NCI-H2171 treated with DMSO at 0.1 percent for 48 hours (cell line): Measurements from ENCODE around the gene ADIPOQ.
A peak's percentile ranks its signal among the peaks of the same experiment; 100 is the strongest.
"Not testable (repeated sequence)": the region's sequence is repeated elsewhere in the genome, so short reads cannot be mapped to it uniquely, and the experiment has no call there.

Experiments used
- DNase-seq: peaks from one replicate; lab custom pipeline; 2025; lab: John Stamatoyannopoulos, UW

The ADIPOQ gene

DNA sequence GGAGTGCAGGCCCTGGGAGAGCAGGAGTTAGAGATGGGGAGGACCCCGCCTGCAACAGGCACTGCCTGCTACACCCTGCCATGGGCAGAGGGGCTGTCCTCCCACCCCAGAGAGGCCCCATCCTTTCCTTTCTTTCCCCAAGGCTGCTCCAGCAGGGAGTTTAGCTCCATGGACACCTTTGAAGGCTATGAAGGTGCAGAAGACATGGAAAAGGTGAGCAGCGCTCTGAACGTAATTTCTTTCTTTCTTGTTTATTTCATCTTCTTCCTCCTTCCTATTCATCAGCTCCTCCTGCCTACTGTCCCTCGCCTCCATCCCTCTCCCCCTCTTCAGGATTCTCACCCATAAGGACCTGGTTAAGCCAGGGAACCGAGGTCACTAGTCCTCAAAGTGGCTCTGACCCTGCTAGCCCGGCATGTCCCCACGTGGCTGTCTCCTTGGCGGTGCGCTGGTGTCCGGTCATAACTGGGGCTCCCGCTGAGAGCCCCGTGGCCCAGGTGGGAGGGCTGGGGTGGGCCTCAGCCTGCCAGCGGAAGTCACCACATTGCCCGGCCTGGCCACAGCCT is 16.0 kb upstream of the ADIPOQ start:
- no peak for DNase-seq

DNA sequence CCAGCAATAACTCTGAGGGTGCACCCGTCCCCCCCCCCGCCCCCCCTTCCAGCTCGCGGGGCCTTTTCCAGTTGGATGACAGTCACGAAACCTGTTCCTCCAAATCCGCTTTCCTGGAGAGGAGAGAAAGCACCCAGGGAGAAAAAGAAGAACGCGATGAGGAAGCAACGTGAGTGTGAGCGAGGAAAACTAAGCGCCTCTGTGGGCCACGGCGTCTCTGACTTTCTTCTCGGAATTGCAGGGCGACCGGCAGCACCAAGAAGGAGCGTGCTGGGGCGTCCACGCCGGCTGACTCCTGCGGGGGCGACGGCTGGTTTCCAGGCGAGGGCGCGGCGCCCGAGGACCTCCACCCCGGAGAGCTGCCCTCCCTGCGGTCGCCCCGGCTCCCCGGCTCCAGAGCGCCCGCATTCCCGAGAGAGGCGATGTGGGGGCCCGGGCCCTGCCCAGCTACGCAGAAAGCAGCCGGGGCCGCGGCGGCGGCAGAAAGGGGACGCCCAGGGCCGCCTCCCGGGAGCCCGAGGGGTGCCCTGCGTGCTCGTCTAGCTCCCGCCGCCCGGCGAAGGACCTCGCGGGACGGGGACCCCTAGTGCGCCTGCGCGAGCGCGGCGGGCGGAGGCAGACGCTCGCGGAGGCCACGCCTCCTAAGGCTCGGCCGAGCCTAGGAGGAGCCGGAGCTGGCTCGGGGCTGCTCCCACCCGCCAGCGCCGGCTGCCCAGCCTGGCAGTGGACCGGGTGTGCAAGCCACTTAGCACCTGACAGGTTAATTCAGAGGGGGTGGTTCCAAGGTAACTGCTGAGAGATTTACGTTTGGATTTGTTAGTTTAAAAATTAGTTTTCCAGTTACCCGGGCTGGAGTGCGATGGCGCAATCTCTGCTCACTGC is 15.3 kb upstream of the ADIPOQ start:
- peak; percentile 84 for DNase-seq

DNA sequence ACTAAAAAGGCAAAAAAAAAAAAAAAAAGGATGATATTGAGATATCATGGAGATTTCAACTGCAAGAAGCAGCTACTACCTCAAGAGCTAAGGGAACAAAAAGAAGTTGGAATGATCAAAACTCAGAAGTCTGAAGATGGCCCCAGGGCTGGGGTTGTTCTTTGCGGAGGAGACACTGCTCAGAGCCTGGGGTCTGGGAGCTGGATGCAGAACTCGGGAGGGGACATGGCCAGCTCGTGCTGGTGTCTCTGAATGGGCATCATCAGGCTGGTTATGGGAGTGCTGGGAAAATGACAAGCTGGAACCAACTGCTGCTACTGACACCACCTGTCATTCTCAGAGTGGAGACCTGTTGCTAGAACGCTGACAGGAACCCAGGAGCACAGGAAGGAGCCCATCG is 14.2 kb upstream of the ADIPOQ start:
- no peak for DNase-seq

DNA sequence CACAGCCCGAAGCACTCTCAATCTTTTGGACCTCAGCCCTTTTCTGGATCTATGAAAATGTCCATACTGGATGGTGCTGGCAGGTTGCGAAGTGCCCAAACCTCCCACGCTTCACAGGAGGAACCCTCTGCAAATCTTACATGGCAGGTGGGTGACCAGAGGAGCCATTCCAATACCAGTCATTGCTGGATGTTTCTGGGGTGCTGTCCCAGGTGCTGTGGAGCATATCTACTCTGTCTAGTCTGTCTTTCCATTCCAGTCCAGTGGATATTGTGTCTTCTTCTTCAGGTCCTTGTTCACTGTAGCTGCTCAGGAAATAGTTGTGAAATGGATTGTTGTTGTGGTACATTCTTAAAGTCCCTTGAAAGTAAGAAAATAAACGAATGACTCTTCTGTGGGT is 10.7 kb upstream of the ADIPOQ start:
- no peak for DNase-seq

DNA sequence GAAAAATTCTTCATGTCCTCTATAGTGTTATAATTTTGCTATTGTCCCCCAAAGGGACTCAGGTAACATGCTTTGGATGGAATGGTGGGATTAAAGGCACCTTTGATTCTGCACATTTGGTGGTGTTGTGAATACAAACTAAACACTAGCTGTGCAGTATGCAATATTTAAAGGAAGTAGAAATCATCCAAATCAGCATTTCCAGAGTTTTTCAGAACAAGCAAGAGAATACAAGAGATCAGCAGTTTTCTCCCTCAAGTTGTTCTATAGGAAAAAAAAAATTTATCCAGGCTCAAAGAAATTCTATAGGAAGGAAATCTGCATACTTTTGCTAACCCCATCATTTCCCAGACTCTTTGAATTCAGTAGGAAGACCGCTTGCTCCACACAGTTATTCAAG is 10.2 kb upstream of the ADIPOQ start:
- no peak for DNase-seq

DNA sequence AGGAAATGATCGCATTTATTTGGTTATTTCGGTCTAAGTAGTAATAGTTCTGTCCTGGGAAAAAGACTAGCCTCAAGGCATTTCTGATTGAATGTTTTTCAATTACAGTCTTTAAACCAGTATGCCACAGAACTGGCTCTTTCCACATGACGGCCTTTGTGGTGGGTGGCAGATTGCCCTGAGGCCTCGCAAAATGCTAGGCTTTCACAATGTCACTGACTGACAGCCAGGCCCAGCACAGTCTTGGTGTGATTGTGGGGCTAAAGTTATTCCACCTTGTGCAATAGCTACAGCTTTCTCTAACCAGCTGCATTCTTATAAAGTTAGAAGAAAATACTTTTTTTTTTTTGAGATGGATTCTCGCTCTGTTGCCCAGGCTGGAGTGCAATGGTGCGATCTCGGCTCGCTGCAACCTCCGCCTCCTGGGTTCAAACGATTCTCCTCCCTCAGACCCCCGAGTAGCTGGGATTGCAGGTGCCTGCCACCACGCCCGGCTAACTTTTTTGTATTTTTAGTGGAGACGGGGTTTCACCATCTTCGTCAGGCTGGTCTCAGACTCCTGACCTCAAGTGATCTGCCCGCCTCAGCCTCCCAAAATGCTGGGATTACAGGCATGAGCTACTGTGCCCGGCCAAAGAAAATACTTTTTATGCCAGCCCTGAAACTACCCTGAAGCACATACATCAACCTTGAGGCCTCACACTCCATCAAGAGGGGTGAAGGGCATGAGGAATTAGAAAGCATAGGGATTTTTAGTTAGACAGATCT is 2.5 kb upstream of the ADIPOQ start:
- DNase-seq = no peak

DNA sequence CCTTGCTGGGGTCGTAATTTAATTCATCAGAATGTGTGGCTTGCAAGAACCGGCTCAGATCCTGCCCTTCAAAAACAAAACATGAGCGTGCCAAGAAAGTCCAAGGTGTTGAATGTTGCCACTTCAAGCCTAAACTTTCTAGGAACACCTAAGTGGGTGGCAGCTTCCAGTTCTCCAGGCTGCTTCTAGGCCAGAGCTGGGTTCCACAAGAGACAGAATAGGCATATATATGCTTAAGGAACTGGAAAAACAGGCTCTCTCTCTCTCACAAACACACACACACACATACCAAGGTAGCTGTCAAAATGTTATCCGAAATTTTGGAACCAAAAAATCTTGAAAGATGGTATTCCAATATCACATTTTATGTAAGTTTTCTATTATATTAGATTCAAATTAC is 890 bp upstream of the ADIPOQ start:
- DNase-seq = no peak

DNA sequence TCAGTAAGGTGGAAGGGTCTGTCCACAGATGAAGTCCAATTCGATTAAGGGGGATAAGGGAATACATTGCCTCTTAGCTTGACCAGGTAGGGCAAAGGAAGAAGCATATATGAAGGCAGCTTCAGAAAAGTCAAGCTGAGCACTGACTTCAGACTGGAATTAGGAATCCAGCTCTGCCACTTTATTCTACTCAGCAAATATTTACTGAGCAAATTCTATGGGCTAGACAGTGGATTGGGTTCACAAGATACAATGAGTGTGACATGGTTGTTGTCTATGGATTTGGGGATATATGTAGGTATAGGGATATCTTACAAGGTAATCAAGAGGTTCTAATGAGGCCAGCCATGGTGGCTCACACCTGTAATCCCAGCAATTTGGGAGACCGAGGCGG is 526 bp downstream of the ADIPOQ start:
- DNase-seq = no peak

DNA sequence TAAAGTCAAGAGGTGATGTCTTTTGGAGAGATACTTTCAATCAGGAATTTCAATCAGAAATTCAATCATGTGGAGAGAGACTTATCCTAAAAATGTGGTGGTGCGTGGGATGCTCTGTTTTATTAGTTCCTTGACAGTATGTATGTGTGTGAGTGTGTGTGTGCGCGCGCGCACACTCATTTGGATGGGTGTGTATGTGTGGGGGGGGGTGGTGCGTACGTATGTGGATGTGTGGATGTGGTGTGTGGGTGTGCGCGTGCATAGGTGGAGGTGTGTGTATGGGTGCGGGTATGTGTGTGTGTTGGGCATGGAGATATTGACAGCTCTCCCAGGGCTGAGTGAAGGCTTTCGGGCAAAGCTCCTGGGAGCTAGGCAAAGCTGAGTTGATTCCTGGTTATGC is 2.4 kb downstream of the ADIPOQ start:
- no peak for DNase-seq

DNA sequence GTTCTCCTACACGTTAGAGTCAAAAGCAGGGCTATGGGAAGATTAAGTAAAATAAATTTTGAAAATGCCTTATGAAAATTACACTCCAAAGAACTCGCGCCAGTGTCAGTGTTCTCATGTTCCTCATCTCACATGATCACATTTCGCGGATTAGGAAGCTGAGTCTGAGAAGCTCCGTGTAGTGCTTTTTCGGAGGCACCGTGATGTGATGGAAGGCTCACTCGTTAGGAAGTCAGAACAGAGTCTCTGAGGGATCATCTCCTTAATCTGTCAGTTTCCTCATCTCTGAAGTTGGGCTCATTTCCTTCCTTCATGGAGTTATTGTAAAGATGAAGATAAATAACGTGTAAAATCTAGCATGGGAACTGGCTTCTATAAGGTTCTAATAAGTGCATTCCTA is 3.2 kb downstream of the ADIPOQ start:
- DNase-seq = no peak

DNA sequence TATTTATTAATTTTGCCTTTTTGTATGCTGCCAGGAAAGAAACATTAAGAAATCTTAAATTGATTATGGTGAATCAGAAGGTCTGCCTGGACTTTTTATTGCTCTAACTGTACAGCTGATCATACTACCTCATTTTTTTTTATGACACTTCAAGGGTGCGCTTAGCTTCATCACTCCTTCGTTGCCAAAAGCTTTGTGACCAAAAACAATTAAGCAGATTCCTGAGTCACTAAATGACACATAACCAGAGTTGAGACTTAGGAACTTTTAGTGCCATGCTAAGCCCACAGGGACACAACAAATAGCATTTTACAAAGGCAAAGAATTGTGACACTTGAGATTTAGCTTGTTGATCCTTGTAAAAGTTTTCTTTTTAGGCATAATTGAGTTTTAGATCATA is 4.9 kb downstream of the ADIPOQ start:
- DNase-seq = no peak

DNA sequence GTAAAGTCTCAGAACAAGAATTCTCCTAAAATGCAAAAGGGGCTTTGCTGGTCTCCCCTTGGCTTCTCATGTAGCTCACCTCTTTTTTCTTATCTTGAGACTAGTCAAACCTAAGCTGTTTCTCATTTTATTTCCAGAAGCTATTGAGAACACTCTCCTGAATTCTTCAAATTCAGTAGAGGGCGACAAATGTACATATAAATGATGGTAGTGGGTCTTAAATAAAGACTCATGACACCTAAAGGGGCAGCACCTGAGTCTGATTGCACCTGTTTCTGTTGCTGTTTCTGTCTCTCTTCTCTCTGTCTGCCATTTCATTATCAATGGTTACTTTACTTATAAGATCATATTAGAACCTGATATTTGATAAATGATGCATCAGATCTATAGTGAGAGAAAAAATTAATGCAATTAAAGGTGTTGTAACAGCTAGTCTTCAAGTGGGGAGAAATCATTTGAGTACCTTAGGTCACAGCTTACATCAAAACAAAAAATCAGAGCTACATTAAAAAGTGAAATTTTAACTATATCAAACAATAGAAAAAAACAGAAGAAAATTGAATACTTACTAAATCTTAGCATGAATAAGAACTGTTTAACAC is 7.0 kb downstream of the ADIPOQ start:
- peak; percentile 72 for DNase-seq

DNA sequence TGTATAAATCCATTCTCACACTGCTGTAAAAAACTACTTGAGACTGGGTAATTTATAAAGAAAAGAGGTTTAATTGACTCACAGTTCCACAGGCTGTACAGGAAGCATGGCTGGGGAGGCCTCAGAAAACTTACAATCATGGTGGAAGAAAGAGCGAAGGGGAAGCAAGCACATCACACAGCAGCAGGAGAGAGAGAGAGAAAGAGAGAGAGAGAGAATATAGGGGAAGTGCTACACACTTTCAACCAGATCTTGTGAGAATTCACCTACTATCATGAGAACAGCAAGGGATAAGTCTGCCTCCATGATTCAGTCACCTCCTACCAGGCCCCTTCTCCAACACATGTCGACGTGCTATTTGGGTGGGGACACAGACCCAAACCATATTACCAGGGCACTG is 9.3 kb downstream of the ADIPOQ start:
- DNase-seq = not testable (repeated sequence)

DNA sequence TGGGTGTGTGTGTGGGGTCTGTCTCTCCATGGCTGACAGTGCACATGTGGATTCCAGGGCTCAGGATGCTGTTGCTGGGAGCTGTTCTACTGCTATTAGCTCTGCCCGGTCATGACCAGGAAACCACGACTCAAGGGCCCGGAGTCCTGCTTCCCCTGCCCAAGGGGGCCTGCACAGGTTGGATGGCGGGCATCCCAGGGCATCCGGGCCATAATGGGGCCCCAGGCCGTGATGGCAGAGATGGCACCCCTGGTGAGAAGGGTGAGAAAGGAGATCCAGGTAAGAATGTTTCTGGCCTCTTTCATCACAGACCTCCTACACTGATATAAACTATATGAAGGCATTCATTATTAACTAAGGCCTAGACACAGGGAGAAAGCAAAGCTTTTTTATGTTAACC is 10.5 kb downstream of the ADIPOQ start:
- no peak for DNase-seq

DNA sequence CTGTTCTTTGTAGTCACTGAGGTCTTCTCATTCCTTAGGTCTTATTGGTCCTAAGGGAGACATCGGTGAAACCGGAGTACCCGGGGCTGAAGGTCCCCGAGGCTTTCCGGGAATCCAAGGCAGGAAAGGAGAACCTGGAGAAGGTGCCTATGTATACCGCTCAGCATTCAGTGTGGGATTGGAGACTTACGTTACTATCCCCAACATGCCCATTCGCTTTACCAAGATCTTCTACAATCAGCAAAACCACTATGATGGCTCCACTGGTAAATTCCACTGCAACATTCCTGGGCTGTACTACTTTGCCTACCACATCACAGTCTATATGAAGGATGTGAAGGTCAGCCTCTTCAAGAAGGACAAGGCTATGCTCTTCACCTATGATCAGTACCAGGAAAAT is 11.6 kb downstream of the ADIPOQ start:
- no peak for DNase-seq

DNA sequence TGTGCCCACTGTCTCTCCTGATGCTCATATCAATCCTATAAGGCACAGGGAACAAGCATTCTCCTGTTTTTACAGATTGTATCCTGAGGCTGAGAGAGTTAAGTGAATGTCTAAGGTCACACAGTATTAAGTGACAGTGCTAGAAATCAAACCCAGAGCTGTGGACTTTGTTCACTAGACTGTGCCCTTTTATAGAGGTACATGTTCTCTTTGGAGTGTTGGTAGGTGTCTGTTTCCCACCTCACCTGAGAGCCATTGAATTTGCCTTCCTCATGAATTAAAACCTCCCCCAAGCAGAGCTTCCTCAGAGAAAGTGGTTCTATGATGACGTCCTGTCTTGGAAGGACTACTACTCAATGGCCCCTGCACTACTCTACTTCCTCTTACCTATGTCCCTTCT is 12.4 kb downstream of the ADIPOQ start:
- DNase-seq = no peak

DNA sequence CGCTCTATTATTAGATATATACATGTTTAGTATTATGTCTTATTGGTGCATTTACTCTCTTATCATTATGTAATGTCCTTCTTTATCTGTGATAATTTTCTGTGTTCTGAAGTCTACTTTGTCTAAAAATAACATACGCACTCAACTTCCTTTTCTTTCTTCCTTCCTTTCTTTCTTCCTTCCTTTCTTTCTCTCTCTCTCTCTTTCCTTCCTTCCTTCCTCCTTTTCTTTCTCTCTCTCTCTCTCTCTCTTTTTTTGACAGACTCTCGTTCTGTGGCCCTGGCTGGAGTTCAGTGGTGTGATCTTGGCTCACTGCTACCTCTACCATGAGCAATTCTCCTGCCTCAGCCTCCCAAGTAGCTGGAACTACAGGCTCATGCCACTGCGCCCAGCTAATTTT is 15.2 kb downstream of the ADIPOQ start:
- no peak for DNase-seq

DNA sequence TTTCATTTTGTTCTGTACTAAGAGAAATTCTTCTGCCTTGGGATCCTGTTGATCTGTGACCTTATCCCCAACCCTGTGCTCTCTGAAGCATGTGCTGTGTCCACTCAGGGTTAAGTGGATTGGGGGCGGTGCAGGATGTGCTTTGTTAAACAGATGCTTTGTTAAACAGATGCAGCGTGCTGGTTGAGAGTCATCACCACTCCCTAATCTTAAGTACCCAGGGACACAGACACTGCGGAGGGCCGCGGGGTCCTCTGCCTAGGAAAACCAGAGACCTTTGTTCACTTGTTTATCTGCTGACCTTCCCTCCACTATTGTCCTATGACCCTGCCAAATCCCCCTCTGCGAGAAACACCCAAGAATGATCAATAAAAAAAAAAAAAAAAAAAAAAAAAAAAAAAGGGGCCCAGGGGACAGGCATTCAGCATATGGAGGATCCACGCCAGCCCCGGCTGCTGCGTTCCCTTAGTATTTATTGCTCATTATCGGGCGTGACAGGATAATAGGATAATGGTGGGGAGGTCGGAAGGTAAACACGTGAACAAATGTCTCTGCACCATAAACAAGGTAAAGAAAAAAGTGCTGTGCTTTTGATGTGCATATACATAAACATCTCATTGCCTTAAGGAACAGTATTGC is 22.8 kb downstream of the ADIPOQ start:
- DNase-seq = not testable (repeated sequence)

DNA sequence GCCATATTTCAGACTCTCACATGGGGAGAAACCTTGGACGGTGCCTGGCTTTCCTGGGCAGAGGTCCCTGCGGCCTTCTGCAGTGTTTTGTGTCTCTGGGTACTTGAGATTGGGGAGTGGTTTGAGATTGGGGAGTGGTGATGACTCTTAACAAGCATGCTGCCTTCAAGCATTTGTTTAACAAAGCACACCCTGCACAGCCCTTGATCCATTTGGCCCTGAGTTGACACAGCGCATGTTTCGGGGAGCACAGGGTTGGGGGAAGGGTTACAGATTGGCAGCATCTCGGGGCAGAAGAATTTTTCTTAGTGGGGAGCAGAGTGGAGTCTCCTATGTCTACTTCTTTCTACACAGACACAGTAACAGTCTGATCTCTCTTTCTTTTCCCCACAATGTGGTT is 23.6 kb downstream of the ADIPOQ start:
- not testable (repeated sequence) for DNase-seq

DNA sequence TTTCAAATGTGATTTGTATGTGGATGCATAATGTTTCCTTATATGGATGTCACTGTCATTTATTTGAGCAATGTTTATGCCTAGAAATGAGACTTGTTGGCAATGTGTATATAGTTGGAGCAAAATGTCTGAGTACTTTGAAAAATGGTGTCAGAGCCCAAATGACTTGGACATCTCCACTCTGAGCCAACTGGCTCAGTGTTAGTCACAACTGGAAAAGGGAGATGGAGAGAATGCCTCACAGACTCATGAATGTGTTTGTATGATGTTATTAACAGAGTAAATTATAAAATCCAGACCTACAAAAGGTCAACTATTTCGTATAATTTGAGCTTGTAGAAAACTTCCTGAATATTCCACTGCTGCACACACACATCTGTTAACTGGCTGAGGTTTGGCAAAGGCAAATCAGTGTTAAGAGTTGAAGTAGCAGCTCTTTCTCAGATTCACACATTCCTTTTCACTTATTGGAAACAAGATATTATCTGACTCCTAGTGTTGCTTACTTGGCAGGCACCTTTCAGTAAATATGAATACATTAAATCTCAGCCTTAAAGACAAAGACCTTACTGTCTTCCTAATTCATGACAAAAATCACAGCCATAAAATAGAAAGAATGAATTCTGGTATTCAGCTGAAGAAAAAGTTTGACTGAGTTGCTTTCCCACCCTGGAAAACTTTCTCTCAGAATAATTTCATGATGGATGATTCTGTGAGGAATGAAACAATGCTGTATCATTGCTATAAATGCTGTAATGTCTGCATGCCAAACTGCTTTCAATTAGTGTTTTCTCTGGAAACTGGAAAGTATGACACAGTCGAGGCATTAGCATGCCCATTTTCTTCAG is 27.0 kb downstream of the ADIPOQ start:
- DNase-seq = no peak
